GM15510 (cell line): ENCODE measurements around the gene SFXN3.

ENCODE experiments used
- POLR2A ChIP-seq: IDR thresholded peaks from 3 replicates; pipeline ENCODE4 v1.6.1; 2011; ENCODE audit warnings: borderline replicate concordance; ENCODE audit not compliant: insufficient read length; ENCODE audit errors: extremely low read depth

SFXN3 gene

GRCh38 chr10:100997360-100998182 is 33.5 kb upstream of the SFXN3 start:
- TF ChIP-seq POLR2A = peak; percentile 49

GRCh38 chr10:100998183-100998990 is 32.6 kb upstream of the SFXN3 start:
- TF ChIP-seq POLR2A = no peak

- TF ChIP-seq POLR2A = peak; percentile 28
Observed at GRCh38 chr10:100998991-100999741, 31.9 kb upstream of the SFXN3 start.

- no peak for TF ChIP-seq POLR2A
Observed at GRCh38 chr10:100999742-101000126, 31.3 kb upstream of the SFXN3 start, which contains the start of gene LZTS2. Gene LZTS2 (plus strand): TSS chr10:100999808. CDS start chr10:101002539, 2,731 bp downstream.

- TF ChIP-seq POLR2A = no peak
Observed at GRCh38 chr10:101000127-101000914, 30.7 kb upstream of the SFXN3 start.

GRCh38 chr10:101000915-101001658 is 29.9 kb upstream of the SFXN3 start:
- no peak for TF ChIP-seq POLR2A

GRCh38 chr10:101001659-101002035 is 29.4 kb upstream of the SFXN3 start:
- no peak for TF ChIP-seq POLR2A

GRCh38 chr10:101002456-101002855 is 28.6 kb upstream of the SFXN3 start:
- no peak for TF ChIP-seq POLR2A

- TF ChIP-seq POLR2A = no peak
Observed at GRCh38 chr10:101003639-101004206, 27.3 kb upstream of the SFXN3 start.

GRCh38 chr10:101005361-101005760 is 25.7 kb upstream of the SFXN3 start:
- TF ChIP-seq POLR2A = no peak

GRCh38 chr10:101005869-101006567 is 25.0 kb upstream of the SFXN3 start:
- no peak for TF ChIP-seq POLR2A

- TF ChIP-seq POLR2A = no peak
Observed at GRCh38 chr10:101006593-101007098, 24.4 kb upstream of the SFXN3 start.
